SKM-1 (cell line): ENCODE data around the gene GRIN2C.
A peak's percentile ranks its signal among the peaks of the same experiment; 100 is the strongest.

ENCODE experiments used
- DNase-seq: peaks from one replicate; lab custom pipeline; 2025; ENCODE audit not compliant: unreplicated experiment; lab: John Stamatoyannopoulos, UW

The GRIN2C gene

DNA sequence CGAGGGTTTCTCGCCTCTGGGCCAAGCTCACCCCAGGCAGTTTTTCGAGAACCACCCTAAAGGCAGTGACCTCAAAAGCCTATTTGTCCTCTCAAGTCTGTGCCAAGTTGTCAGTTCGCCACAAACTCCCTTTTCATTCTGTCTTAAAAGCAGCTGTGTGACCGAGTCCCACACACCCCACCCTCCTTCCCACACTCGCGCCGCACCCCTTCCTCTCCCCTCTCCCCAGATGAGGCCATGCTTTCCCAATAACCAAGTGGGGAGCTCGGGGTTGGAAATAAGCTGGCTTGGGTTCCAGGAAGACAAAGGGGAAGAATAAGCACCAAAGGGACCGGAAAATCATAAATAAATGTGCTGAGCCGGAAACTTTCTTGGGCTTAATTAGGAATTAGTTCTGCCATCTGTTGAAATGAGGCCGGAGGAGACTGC is 36.7 kb downstream of the GRIN2C start:
- DNase-seq: no peak

DNA sequence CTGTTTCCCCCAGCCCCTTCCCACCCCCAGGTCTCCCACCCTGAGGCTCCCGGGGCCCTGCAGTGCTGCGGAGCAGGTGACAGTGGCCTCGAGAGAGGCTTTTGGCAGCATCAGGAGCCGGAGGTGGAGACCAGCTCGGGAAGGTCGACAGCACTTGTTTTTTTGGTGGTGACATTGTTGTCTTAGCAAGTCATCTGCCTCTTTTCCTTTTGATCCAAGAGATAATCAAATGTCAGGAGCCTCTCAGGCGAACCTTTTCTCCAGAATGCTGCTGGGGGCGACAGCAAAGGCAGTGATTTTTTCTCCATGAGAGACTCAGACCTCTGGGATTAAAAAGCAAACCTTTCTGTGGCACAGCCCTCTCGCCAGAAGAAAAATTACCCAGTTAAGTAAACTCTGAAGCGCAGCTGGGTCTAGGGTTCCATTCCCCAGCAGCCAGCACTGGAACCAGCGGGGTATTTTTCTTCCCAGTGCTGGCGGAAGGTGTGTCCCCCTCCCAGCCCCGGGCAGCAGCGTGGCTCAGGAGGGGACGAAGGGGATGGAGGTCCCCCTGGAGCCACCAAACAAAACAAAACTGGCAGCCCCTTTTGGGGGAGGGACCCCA is 37.2 kb downstream of the GRIN2C start:
- no peak for DNase-seq

DNA sequence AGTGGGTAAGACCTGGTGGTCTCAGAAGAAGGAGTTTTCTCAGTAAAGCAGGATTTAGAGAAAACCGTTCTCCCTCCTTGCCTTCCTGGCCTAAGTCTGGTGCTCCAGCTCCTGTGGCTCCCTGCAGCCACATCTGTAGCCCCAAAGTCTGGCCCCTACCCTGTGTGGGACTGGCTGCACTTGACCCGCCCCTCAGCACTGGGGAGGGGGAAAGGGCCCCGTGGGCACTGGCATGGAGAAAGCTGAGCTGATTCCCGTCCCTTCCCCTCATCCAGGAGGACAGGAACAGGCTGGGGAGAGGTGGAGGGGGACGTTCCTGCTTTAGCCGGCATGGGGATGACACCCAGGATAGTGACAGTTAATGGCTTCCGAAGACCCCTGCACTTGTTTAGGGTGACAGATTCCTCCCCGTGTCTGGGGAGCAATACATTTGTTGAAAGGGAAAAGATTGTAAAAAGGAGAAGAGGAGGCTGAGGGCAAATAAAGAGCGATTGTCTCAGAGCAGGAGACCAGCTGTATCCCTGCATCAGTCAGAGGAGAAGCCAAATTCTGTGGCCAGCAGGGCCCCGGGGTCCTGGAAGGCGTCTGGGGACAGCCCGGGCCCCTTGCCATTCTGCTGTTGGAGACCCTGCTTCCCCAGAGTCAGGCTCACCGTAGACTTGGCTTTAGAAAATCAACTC is 37.9 kb downstream of the GRIN2C start:
- DNase-seq: no peak

DNA sequence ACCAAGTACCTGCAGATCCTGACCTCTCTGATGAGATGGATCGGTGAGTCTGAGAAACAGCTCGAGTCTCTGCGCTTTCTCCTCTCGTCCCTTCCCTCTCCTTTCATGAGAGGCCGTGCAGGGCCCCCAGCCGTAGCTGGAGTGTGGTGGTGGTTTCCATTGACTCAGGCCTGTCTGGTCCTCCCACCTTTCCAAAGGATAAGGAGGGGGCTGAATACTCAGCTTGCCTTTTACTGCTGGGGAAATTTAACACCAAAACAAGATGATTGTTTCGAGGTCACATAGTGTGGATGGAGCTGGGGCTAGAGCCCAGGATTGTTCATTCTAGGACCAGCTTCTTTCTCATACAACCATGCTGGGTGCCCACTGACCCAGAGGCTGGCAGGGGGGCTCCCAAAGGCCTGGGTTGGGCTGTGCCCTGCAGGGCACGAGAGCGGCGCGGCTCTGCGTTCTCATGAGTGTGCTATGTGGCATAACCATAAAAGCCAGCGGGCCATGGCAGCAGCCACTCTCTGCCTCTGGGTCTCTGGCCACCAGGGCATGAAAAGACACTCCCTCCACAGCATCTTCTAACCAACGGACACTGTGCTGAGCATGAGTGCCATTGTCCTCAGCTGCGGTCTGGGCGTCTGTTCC is 39.8 kb downstream of the GRIN2C start:
- DNase-seq: no peak

DNA sequence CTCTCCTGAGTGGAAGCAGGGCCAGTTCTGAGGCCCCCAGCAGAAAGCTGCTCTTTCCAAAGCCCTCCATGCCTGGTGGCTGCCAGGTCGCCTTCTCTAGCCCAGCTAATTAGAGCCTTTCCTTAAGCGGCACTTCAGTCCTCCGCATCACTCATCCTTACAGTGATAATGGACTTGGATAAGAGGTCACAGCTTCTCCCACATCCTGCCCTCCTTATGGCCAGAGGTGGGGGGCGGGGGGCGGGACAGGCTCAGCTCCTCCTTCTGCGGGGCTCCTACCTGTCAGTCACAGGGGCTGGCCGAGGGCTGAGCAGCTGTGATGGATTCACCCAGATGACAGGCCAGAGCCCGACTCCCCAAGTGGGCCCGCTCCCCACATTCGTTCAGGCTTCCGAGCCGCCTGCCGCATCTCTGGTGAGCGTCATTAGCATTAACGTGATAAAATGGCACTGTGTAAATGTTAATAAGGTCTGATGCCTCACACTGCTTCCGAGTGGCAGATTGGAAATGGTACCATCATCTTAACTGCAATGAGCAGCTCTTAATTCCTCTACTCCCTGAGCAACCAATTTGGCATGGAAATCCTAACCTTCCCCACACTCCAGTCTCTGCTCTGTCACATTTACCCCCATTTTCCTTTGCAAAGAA is 41.3 kb downstream of the GRIN2C start:
- no peak for DNase-seq

DNA sequence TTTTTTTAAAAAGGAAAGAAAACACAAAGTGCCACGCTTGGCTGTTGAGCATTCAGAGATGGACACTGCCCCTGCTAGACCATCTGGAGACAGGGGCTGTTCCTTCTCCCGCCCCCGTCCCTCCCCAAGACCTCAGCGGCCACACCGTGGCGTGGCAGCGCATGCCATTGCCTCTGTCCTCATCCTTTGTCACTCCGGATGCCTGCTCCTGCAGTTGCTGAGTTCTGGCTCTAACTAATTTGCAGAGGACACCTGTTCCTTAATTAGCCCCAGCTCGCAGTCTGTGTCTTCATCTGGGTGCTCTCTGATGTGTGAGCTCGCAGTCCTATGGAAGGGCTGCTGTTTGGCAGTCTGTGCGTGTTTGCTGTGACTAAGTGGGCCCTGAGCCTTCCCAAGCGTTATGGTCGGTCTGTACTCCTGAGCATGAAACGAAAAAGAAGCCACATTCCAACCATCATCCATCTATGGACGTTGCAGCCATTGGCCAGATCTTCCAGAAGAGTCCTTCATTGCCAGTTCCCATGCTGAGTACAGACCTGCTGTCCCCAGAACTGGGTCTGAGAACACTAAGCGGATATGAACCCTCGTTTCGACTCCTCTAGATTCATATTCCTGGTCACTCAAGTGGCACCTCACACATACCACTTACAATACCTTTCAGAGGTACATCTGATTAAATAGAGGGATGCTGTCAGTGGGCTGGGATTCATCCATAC is 42.6 kb downstream of the GRIN2C start:
- DNase-seq: no peak

DNA sequence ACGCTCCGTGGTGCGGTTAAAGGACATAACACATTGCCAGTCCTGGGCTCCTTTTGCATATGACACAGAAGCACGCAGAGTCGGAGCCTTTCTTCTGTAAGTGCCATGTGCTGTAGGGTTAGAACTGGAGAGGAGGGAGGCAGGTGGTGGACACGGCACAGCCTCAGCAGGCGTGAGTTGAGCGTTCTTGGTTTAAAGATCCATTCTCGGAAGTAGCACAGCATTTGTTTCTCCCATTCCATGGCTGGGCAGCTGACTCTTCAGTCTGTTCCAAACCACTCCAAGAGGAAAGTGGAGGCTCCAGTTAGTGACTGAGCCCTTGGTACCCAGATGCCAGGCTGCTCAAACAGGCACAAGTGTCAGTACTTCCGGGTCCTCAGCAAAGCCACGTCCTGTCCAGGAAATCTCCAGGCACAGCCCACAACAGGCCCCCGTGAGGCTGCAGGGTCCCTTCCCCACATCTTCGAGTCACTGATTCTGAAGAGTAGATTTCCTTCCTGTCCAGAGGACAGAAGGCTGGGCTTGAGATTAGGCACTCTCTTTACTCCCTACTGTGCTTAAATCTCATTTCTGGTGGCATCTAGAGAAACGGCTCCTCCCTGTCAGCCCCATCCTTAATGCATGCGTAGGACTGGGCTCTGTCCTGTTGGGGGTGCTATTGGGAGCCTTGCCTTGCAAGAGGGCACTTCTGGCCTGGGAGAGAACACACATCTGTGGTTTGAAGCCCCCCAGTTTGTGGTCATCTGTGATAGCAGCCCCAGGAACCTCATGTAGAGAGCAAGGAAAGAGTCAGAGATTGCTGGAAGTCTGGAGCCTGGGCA is 43.9 kb downstream of the GRIN2C start:
- DNase-seq: no peak

DNA sequence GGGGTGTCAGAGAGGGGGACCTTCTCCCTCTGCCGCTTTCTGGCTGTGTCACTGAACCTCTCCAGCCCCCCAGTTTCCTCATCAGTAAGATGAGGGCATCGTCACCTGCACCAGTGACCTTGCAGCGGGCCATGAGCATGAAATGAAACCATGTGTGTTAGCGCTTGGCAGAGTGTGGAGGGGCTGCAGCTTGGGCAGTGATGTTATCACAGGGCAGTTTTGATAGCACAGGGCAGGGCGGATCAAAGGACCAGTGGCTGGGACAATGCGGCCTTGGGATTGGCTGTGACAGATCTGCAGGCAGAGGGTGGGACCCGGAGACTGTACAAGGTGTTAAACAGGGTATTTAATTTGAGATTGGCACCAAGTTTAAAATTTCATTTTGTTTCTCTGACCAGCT is 44.6 kb downstream of the GRIN2C start:
- DNase-seq: no peak

DNA sequence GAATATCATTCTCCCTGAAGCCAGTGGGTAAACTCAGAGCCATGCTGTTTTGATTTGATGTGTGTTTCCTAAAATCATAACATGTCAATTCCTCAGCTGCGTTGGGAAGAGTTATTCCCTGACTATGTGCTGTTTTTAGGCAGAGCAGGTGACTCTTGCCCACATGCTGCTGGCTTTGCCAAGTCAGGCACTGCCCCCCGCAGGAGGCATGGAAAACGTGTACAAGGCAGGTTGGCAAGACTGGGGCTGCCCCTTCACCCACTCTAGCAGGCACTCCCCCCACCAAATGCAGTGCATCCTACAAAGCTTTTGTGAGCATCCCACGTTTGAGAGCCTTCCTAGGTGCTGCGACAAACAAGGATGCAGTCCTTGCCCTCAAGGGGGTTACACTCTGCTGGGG is 45.2 kb downstream of the GRIN2C start:
- DNase-seq: no peak

DNA sequence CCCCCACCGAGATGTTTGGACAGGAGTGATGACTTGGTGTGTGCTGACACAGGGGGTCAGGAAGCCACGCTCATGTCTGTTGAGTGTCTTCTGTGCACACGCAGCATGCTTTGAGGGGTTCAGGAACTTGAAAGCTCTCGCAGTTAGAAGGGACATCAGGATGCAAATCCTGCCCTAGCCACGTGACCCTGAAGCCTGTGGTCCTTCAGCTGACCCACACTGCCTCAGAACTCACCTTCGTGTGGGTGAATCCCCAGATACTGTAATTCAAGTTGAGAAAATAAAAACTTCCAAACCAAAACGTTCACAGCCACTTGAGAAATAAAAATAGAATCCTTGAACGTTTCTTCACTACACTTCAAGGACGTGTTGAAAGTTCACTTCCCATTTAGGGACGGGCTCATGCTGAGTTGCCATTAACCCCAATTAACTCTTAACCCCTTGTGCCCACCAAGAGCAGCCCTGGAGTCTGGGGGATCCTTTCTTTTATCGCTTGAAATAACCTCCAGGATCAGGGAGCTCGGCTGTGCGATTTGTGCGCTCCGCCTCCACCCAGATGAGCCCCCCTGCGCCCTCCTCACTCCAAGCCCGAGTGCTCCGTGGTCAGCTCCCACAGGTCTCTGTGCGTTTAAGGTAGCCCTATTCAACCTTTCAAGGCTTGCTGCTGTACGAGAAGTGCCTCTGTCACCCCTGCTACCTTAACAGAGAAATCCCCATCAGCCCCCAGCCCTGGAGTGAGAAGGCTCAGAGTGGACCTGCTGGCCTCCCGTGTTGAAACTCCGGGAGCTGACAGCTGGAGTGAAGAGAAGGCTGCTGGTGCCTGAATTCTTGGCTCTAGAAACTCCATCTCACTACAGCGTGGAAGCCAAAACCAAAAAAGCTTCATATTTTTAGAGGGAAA is 47.3 kb downstream of the GRIN2C start:
- peak; percentile 40 for DNase-seq

DNA sequence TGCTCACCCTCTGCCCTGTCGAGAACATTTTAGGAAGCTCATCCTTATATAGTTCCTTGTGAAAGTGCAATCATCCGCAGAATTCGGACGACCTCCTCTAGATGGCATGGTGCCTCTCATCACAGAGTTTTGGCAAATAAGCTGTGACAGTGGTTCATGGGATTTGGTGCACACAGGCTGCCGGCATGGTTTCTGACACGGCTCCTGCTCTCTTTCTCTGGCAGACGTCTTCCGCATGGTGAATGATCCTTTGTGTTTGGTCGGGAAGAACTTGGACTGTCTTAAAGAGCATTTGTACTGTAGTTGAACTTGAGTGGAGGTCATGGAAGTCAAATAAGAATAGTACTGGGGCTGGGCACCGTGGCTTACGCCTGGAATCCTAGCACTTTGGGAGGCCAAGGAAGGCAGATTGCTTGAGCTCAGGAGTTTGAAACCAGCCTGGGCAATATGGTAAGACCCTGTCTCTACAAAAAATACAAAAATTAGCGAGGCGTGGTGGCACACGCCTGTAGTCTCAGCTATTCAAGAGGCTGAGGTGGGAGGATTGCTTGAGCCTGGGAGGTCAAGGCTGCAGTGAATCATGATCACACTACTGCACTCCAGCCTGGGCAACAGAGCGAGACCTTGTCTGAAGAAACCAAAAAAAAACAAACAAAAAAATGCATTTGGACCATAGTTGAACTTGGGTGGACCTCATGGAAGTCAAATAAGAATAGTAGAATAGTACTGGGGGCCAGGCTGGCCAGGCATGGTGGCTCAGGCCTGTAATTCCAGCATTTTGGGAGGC is 48.8 kb downstream of the GRIN2C start:
- no peak for DNase-seq

DNA sequence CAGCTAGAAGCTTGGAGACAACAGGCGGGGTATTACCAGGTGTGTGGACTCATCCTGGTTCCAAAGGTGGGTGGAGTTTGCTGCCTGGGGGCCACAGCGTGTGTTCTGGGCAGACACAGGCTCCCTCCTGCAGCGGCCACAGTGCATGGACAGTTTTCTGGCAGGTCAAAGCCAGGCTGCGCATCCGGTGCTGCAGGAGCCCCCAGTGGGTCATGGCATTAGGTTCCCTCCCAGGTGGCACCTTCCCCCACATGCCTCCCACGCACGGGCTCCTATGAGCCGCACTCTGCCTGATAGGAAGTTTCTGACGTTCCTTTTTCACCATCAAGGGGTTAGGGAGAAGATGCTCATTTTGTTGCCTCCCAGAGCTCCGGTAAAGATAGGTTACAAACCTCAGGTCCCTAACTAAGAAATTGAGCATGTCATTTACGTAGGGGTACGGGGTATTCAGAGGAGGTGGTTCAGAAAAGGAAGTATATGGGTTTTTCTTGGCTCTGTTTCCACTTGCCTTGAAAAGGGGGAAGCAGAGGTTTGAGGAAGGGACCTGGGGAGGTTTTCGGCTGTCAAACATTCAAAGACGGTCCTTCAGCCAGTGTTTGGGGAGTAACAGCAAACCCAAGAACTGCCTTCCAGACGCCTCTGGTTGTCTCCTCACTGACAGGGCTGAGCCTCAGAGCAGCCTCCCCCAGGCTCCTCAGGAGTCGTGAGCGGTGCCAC is 50.8 kb downstream of the GRIN2C start:
- peak; percentile 55 for DNase-seq

DNA sequence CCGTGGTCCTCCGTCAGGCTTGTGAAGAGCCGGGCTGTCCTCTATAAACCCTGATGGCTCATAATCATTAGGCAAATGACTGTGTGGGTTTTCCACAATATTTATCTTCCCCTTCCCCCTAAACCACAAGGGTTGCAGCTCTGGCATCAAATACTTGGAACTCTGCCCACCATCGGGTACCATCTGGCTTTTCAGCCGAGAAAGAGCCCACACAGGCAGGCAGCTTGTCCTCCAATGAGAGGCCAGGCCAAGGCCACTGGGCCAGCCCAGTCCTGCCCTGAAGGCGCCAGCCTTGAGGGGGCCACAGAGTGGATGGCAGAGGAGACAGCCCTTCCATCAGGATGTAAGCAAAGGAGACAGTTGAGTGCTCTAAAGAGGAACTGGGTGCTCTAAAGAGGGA is 51.8 kb downstream of the GRIN2C start:
- no peak for DNase-seq

DNA sequence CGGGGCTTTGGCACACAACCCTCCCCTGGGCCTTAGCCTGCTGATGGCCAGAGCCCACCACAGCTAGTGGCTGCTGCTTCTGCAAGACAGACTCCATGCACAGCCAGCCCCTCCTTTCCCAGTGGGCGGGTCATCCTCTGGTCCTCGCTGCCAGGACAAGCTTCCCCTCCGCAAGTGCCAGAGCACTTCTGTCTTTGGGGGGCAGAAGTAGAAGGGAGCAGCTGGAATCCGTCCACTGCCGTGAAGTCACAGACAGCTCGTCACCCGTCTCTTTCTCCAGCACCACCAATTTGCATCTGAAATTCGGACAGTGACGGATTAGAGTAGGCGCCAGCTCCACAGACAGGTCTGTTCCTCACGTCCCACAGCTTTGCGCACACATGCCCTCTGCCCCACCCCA is 52.2 kb downstream of the GRIN2C start:
- no peak for DNase-seq

DNA sequence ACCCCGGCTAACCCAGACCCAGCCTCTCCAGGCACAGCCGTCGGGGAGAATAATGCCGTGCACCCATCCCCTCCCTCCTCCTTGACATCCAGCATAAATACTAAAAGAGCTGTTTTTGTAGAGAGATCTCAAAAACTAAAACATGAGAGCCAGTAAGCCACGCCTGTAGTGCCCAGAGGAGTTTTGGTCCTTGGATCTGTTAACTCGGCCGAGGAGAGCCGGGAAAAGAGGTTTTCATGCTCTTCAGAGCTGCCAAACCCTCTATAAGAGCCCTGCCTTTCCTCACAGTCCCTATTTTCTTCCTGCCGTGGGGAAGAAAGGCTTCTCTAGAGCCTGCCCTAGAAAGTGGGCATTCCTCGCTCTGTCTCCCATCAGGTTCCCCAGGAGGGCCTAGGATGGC is 53.4 kb downstream of the GRIN2C start:
- DNase-seq: no peak

DNA sequence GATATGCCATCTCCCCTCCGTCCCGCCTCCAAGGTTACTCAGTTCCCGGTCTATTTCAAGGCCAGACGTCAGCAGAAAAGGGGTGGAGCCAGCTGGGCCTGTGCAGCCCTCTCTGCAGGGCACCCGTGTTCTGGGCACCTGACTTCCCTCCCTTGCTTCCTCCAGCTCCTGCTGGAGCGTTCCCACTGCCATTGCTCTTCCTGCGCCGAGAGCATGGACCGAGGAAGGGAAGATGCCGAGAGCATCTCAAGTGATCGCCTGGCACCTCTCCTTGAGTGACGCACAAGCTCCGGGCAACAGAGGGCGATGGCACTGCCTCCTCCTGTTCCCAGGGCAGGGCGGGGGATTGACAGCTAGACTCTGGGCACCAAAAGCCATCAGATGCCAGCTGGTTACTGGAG is 54.1 kb downstream of the GRIN2C start:
- no peak for DNase-seq

DNA sequence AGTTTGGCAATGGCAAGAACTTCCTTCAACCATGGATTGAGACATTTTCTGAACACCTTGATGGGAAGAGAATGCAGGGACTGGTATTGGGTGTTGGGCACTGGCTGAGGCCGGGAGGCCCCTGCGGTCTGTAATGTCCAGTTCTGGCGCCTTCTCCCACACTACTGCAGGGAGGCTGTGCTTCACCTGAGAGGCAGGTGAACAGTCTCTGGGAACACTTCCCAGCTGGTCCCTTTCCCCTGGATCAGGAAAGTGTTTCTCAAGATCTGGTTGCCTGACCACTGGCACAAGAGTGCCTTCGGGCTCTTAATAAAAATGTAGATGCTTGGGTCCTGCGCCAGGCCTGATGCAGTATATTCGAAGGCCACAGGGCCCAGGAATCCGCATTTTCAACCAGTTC is 55.0 kb downstream of the GRIN2C start:
- DNase-seq: no peak

DNA sequence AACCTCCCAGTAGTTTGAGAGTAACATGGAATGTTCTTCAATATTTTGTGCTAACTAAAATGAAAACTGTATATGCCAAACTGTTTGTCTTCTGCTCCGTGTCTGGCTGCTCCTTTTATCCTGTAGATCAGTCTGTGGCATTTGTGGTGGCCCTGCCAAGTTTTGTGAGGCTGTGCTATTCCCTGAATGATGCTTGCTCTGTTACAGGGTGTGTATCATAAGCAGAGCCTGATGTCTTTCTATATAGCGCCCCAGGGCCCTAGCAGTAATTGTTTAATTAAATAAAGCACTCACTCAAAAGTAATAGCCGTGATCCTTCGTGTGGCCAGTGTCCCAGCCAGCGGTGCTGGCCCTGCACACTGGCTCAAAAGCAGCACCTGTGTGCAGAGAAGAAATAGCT is 55.7 kb downstream of the GRIN2C start:
- DNase-seq: no peak
